Measurements from ENCODE around the gene ERV3-1. TPM values are rescaled to one million over a fixed set of nuclear protein-coding genes. Genes with fewer than 3 reads are reported as not detected.

Gene ERV3-1
- total RNA-seq, 1 donor from 2014 or later = 29.5 TPM

DNA sequence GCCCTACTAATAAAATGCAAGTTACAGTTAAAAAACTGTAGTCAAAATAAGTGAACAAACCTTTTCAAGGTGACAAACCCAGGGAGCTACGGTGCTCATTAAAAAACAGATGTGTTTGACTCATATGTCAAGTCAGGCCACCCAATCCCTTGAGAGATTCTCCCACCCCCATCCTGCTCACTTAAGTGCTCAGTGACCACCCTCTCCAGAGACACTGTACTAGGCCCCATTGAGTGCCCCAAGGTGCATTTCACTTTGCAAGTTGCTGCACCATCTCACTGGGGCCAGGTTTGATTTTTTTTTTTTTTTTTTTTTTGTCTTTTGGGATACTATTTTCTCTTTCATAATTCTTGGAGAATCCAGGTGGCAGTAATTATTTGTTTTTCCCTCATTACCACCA lies 1.9 kb downstream of the ERV3-1 start:
- DNase-seq (ENCODE audit: extremely low spot score in 2 of 2) = no peak
- H3K36me3 ChIP-seq = peaks cover 0 to 12% of the 10 kb centered on the region in 2 donors
- peaks cover 45% of the 10 kb centered on the region for H3K4me1 ChIP-seq
- no peak for TF ChIP-seq POLR2AphosphoS5 (IDR thresholded peaks at IDR 0.05; ENCODE audit: insufficient read depth in 1 of 2, low read depth in 1 of 2)
- TF ChIP-seq, protein P1, sequence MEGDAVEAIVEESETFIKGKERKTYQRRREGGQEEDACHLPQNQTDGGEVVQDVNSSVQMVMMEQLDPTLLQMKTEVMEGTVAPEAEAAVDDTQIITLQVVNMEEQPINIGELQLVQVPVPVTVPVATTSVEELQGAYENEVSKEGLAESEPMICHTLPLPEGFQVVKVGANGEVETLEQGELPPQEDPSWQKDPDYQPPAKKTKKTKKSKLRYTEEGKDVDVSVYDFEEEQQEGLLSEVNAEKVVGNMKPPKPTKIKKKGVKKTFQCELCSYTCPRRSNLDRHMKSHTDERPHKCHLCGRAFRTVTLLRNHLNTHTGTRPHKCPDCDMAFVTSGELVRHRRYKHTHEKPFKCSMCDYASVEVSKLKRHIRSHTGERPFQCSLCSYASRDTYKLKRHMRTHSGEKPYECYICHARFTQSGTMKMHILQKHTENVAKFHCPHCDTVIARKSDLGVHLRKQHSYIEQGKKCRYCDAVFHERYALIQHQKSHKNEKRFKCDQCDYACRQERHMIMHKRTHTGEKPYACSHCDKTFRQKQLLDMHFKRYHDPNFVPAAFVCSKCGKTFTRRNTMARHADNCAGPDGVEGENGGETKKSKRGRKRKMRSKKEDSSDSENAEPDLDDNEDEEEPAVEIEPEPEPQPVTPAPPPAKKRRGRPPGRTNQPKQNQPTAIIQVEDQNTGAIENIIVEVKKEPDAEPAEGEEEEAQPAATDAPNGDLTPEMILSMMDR (IDR thresholded peaks at IDR 0.05) = no peak
- TF ChIP-seq POLR2A (IDR thresholded peaks at IDR 0.05) = no peak
- no peak overlapping the region for H3K27ac ChIP-seq
- intact Hi-C loops (cut with DNase I) = no loop called here
- H3K4me3 ChIP-seq = no peak overlapping the region
- no peaks in the 10 kb centered on the region for H3K27me3 ChIP-seq
- no peaks in the 10 kb centered on the region for H3K9me3 ChIP-seq

GRCh38 chr7:65002972-65003585 lies 3.4 kb downstream of the ERV3-1 start:
- Histone ChIP-seq H3K9me3 (no peaks in the 10 kb centered on the region), H3K36me3 (peaks cover 0 to 20% of the 10 kb centered on the region in 2 donors), H3K4me3 (no peak overlapping the region), H3K27me3 (no peaks in the 10 kb centered on the region), H3K27ac (no peak overlapping the region), H3K4me1 (peaks cover 45% of the 10 kb centered on the region)
- DNase-seq (ENCODE audit: extremely low spot score in 2 of 2) = no peak
- TF ChIP-seq, protein P1 (IDR thresholded peaks at IDR 0.05) = no peak
- TF ChIP-seq POLR2AphosphoS5 (IDR thresholded peaks at IDR 0.05; ENCODE audit: insufficient read depth in 1 of 2, low read depth in 1 of 2) = no peak
- no peak for TF ChIP-seq POLR2A (IDR thresholded peaks at IDR 0.05)
- intact Hi-C loops (cut with DNase I) = no loop called here

DNA sequence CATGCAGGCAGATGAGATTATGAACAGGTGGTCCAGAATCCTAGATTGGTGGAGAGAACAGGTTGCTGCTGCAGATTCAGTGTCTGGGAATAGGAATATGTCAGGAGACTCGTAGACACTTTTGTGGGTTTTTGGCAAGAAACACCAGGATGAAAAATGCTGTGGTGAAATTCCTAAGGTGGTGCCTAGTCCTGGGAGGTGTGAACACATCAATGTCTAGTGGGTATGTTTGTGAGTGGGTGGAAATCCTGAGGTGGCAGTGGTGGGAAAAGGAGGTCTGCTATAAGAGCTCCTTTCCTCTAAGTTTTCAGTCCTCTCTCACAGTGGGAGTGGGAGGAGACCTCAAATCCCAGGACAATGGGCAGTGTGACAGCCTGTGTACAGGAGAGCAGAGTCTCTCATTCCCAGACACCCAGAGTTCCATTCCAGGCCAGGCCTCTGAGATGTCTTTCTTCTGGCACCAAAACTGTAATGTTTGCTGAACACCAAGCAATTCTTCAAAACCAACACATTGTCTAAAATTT lies 5.1 kb downstream of the ERV3-1 start:
- no peak for DNase-seq (ENCODE audit: extremely low spot score in 2 of 2)
- no peak overlapping the region for H3K4me3 ChIP-seq
- no peak overlapping the region for H3K27ac ChIP-seq
- H3K4me1 ChIP-seq = peaks cover 41% of the 10 kb centered on the region
- H3K27me3 ChIP-seq = no peaks in the 10 kb centered on the region
- intact Hi-C loops (cut with DNase I) = no loop called here
- TF ChIP-seq POLR2A (IDR thresholded peaks at IDR 0.05) (no peak), POLR2AphosphoS5 (IDR thresholded peaks at IDR 0.05; ENCODE audit: insufficient read depth in 1 of 2, low read depth in 1 of 2) (no peak)
- TF ChIP-seq, protein P1 (IDR thresholded peaks at IDR 0.05) = no peak
- H3K9me3 ChIP-seq = peaks cover 5% of the 10 kb centered on the region
- peaks cover 0 to 20% of the 10 kb centered on the region in 2 donors for H3K36me3 ChIP-seq

GRCh38 chr7:64999165-65000004 lies 7.1 kb downstream of the ERV3-1 start:
- intact Hi-C loops (cut with DNase I) = no loop called here
- TF ChIP-seq POLR2A (IDR thresholded peaks at IDR 0.05) = no peak
- Histone ChIP-seq H3K4me3 (no peak overlapping the region), H3K4me1 (peaks cover 24% of the 10 kb centered on the region), H3K27me3 (no peaks in the 10 kb centered on the region), H3K9me3 (peaks cover 9% of the 10 kb centered on the region), H3K27ac (no peak overlapping the region), H3K36me3 (peaks cover 0 to 20% of the 10 kb centered on the region in 2 donors)
- no peak for DNase-seq (ENCODE audit: extremely low spot score in 2 of 2)

DNA sequence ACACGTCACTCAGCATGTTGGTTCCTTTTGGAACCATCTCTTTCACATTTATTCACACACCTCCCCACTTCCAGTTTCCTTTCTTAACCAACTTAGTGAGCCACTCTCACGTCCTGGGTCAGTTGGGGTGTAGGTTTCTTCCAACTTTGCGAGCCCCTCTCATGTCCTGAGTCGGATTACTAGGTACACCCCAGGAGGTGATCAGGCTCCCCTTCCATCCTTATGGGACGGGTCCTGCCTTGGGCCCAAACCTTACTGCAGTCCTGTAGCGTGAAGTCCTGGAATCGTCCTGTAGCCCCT lies 7.7 kb downstream of the ERV3-1 start:
- TF ChIP-seq, protein P1 (IDR thresholded peaks at IDR 0.05) = no peak
- TF ChIP-seq POLR2A (IDR thresholded peaks at IDR 0.05) (no peak), POLR2AphosphoS5 (IDR thresholded peaks at IDR 0.05; ENCODE audit: insufficient read depth in 1 of 2, low read depth in 1 of 2) (no peak)
- H3K4me1 ChIP-seq = peaks cover 19% of the 10 kb centered on the region
- peaks cover 12% of the 10 kb centered on the region for H3K9me3 ChIP-seq
- intact Hi-C loops (cut with DNase I) = no loop called here
- no peaks in the 10 kb centered on the region for H3K27me3 ChIP-seq
- no peak overlapping the region for H3K27ac ChIP-seq
- H3K4me3 ChIP-seq = no peak overlapping the region
- peaks cover 0 to 20% of the 10 kb centered on the region in 2 donors for H3K36me3 ChIP-seq
- DNase-seq (ENCODE audit: extremely low spot score in 2 of 2) = no peak

Data from vagina (tissue), 2 donors.